IMR-90 (cell line): ENCODE data around the gene DUS3L. TPM values are rescaled to one million over a fixed set of nuclear protein-coding genes. Genes with fewer than 3 reads are reported as not detected.

Source experiments
- ATAC-seq: fragments of 200-7000 bp; cut with Tn5 transposase; 2 replicates; pipeline ENCODE4 v1.9.1; 2020; ENCODE audit warnings: low read depth, mild to moderate bottlenecking, moderate library complexity
- BruUV-seq: library from RNA; stranded (reverse); fragments of 400-500 nt; replicated peaks from 2 replicates; lab custom pipeline; 2021; lab: Mats Ljungman, UMichigan
- CTCF ChIA-PET: fragments of 300-600 bp; formaldehyde crosslinking; extraction: SDS; loops from one replicate; lab custom pipeline; 2021; ENCODE audit warnings: antibody characterized with exemption; lab: Yijun Ruan, JAX
- POLR2A ChIA-PET: fragments of 300-600 bp; sonication (Branson Sonifier 250); formaldehyde crosslinking; loops from one replicate; lab custom pipeline; 2022; ENCODE audit warnings: antibody characterized with exemption; ENCODE audit not compliant: unreplicated experiment; lab: Charles Lee
- DNase-seq: peaks from one replicate; pipeline ENCODE4 v3.0.0; 2013
- H2AFZ ChIP-seq: replicated peaks from 2 replicates; pipeline ENCODE3; 2013; ENCODE audit warnings: low read length, mild to moderate bottlenecking; ENCODE audit not compliant: poor library complexity
- H2AK5ac ChIP-seq: 2 replicates; pipeline ENCODE4 v1.6.1; 2013; ENCODE audit warnings: low read depth, low read length, inconsistent platforms
- H2AK9ac ChIP-seq: replicated peaks from 2 replicates; pipeline ENCODE3; 2013; ENCODE audit warnings: mild to moderate bottlenecking, low read depth, low read length, moderate library complexity; ENCODE audit not compliant: poor library complexity
- H2BK120ac ChIP-seq: 2 replicates; pipeline ENCODE4 v1.6.1; 2013; ENCODE audit warnings: low read depth, low read length, inconsistent platforms
- H2BK15ac ChIP-seq: 3 replicates; pipeline ENCODE4 v1.6.1; 2013; ENCODE audit warnings: low read depth, low read length, inconsistent platforms
- H2BK20ac ChIP-seq: 2 replicates; pipeline ENCODE4 v1.6.1; 2013; ENCODE audit warnings: low read depth, mild to moderate bottlenecking, inconsistent platforms, low read length, moderate library complexity
- H2BK5ac ChIP-seq: 2 replicates; pipeline ENCODE4 v1.6.1; 2013; ENCODE audit warnings: mild to moderate bottlenecking, low read depth, low read length, inconsistent platforms; ENCODE audit not compliant: poor library complexity, severe bottlenecking
- H3K14ac ChIP-seq: replicated peaks from 2 replicates; pipeline ENCODE4 v1.6.1; 2013; ENCODE audit warnings: low read depth, low read length, inconsistent platforms
- H3K18ac ChIP-seq: 2 replicates; pipeline ENCODE4 v1.6.1; 2013; ENCODE audit warnings: low read depth, low read length, control low read depth
- H3K23ac ChIP-seq: 2 replicates; pipeline ENCODE4 v1.6.1; 2013; ENCODE audit warnings: low read depth, low read length, inconsistent platforms
- H3K27ac ChIP-seq: 2 replicates; pipeline ENCODE4 v1.5.1; 2013; ENCODE audit warnings: mild to moderate bottlenecking, control low read depth, low read length; ENCODE audit not compliant: insufficient read depth
- H3K27me3 ChIP-seq: 2 replicates; pipeline ENCODE4 v1.6.1; 2013; ENCODE audit warnings: low read length; ENCODE audit not compliant: control insufficient read depth, insufficient read depth
- H3K36me3 ChIP-seq: 2 replicates; pipeline ENCODE4 v1.6.1; 2013; ENCODE audit warnings: low read length, mixed read lengths; ENCODE audit not compliant: control insufficient read depth, insufficient read depth
- H3K4ac ChIP-seq: 2 replicates; pipeline ENCODE4 v1.6.1; 2013; ENCODE audit warnings: low read depth, low read length, inconsistent platforms
- H3K4me1 ChIP-seq: 2 replicates; pipeline ENCODE4 v1.6.1; 2013; ENCODE audit warnings: low read length, mixed read lengths; ENCODE audit not compliant: control insufficient read depth, insufficient read depth
- H3K4me2 ChIP-seq: 2 replicates; pipeline ENCODE4 v1.6.1; 2013; ENCODE audit warnings: low read depth, mild to moderate bottlenecking, control low read depth, low read length, moderate library complexity
- H3K4me3 ChIP-seq: 2 replicates; pipeline ENCODE4 v1.5.1; 2013; ENCODE audit warnings: low read depth, mild to moderate bottlenecking, control low read depth, low read length, moderate library complexity; ENCODE audit not compliant: insufficient read depth
- H3K56ac ChIP-seq: 2 replicates; pipeline ENCODE4 v1.6.1; 2013; ENCODE audit warnings: low read length, inconsistent platforms; ENCODE audit not compliant: insufficient read depth; ENCODE audit errors: extremely low read depth
- H3K79me1 ChIP-seq, 2 experiments: 2 replicates each; pipeline ENCODE4 v1.6.1; 2013; ENCODE audit warnings: low read length in 2 of 2, inconsistent platforms in 1 of 2, low read depth in 1 of 2
- H3K9ac ChIP-seq: 2 replicates; pipeline ENCODE4 v1.6.1; 2013; ENCODE audit warnings: low read depth, low read length, control low read depth
- H3K9me1 ChIP-seq: 2 replicates; pipeline ENCODE4 v1.6.1; 2013; ENCODE audit warnings: low read length, inconsistent platforms; ENCODE audit not compliant: insufficient read depth
- H3K9me3 ChIP-seq: 2 replicates; pipeline ENCODE4 v1.6.1; 2013; ENCODE audit warnings: low read length; ENCODE audit not compliant: control insufficient read depth, insufficient read depth
- H4K20me1 ChIP-seq: 2 replicates; pipeline ENCODE4 v1.6.1; 2013; ENCODE audit warnings: low read length, inconsistent platforms; ENCODE audit not compliant: insufficient read depth
- H4K5ac ChIP-seq: 2 replicates; pipeline ENCODE4 v1.6.1; 2013; ENCODE audit warnings: mild to moderate bottlenecking, low read depth, low read length, control low read depth
- H4K8ac ChIP-seq, 2 experiments: 2 replicates each; pipeline ENCODE4 v1.6.1; 2013; ENCODE audit warnings: low read depth in 2 of 2, low read length in 2 of 2, control low read depth in 1 of 2, inconsistent platforms in 1 of 2
- H4K91ac ChIP-seq: 2 replicates; pipeline ENCODE4 v1.6.1; 2013; ENCODE audit warnings: low read depth, low read length, inconsistent platforms; ENCODE audit not compliant: insufficient read depth
- BHLHE40 ChIP-seq: fragments of 150-350 bp; IDR thresholded peaks from 2 replicates; pipeline ENCODE4 v1.6.1; 2016; ENCODE audit warnings: mild to moderate bottlenecking, low read depth, low read length
- CEBPB ChIP-seq: IDR thresholded peaks from 2 replicates; pipeline ENCODE4 v1.6.1; 2012; ENCODE audit warnings: low read depth, low read length, improper control_type of control experiment
- CHD1 ChIP-seq: IDR thresholded peaks from 2 replicates; pipeline ENCODE4 v1.6.1; 2012; ENCODE audit warnings: low read depth, low read length, improper control_type of control experiment
- ELK1 ChIP-seq: fragments of 150-350 bp; IDR thresholded peaks from 2 replicates; pipeline ENCODE4 v1.6.1; 2016; ENCODE audit warnings: low read depth, mild to moderate bottlenecking, low read length, moderate library complexity, borderline replicate concordance
- FOS ChIP-seq: fragments of 150-350 bp; IDR thresholded peaks from 2 replicates; pipeline ENCODE4 v1.6.1; 2016; ENCODE audit warnings: low read depth, low read length
- MAFK ChIP-seq: IDR thresholded peaks from 2 replicates; pipeline ENCODE4 v1.6.1; 2012; ENCODE audit warnings: low read depth, low read length, improper control_type of control experiment
- MAZ ChIP-seq: IDR thresholded peaks from 2 replicates; pipeline ENCODE4 v1.6.1; 2012; ENCODE audit warnings: low read depth, mild to moderate bottlenecking, low read length, improper control_type of control experiment, moderate library complexity, borderline replicate concordance
- MXI1 ChIP-seq: IDR thresholded peaks from 2 replicates; pipeline ENCODE4 v1.6.1; 2012; ENCODE audit warnings: low read depth, mild to moderate bottlenecking, low read length, moderate library complexity, borderline replicate concordance
- NFE2L2 ChIP-seq: fragments of 150-350 bp; IDR thresholded peaks from 2 replicates; pipeline ENCODE4 v1.6.1; 2016; ENCODE audit warnings: low read depth, mild to moderate bottlenecking, low read length
- POLR2A ChIP-seq: IDR thresholded peaks from 2 replicates; pipeline ENCODE4 v1.6.1; 2012; ENCODE audit warnings: mild to moderate bottlenecking, low read depth, low read length
- RAD21 ChIP-seq: IDR thresholded peaks from 2 replicates; pipeline ENCODE4 v1.6.1; 2012; ENCODE audit warnings: low read length, improper control_type of control experiment
- RCOR1 ChIP-seq: IDR thresholded peaks from 2 replicates; pipeline ENCODE4 v1.6.1; 2012; ENCODE audit warnings: mild to moderate bottlenecking, low read length, improper control_type of control experiment; ENCODE audit not compliant: insufficient replicate concordance
- RFX5 ChIP-seq: IDR thresholded peaks from 2 replicates; pipeline ENCODE4 v1.8.0; 2012; ENCODE audit warnings: low read depth, mild to moderate bottlenecking, low read length, moderate library complexity
- SMC3 ChIP-seq: fragments of 150-350 bp; IDR thresholded peaks from 2 replicates; pipeline ENCODE4 v1.6.1; 2016; ENCODE audit warnings: low read depth, mild to moderate bottlenecking, antibody characterized with exemption, low read length, moderate library complexity
- WGBS, 2 experiments: methylation state at CpG; one replicate each; pipeline versions ENCODE4 v1.1.5 to v1.1.7; 2013; ENCODE audit warnings: missing lambda C conversion rate in 2 of 2; ENCODE audit not compliant: insufficient read length in 1 of 2; ENCODE audit errors: extremely low coverage in 2 of 2; 5-methylcytosine and 5-hydroxymethylcytosine counted together
- dilution Hi-C: fragments of 300-500 bp; cut with HindIII; formaldehyde crosslinking; loops from one replicate; pipeline ENCODE4 v1.14.3; 2018; ENCODE audit warnings: low sequenced_read_pairs; ENCODE audit not compliant: unreplicated experiment
- in situ Hi-C: fragments of 300-500 bp; cut with MboI; formaldehyde crosslinking; loops from 3 replicates; pipeline ENCODE4 v1.14.3; 2019; ENCODE audit warnings: low sequenced_read_pairs, inconsistent platforms, mixed read lengths
- intact Hi-C: fragments of 100-400 bp; cut with micrococcal nuclease; formaldehyde crosslinking; loops from 2 replicates; pipeline ENCODE4 v1.10.0; 2022
- polyA plus RNA-seq, 3 experiments: library from polyadenylated mRNA; depleted of rRNA; stranded (reverse); fragments of >200 nt; gene quantifications; 2 replicates each; pipeline ENCODE4 v1.2.3, GENCODE V29; 2012; ENCODE audit warnings: low replicate concordance in 1 of 3
- total RNA-seq: library from RNA; depleted of rRNA; stranded (reverse); fragments of >200 nt; gene quantifications from 2 replicates; pipeline ENCODE4 v1.2.3, GENCODE V29; 2012
- TF ChIP-seq, protein P1 (sequence below): conservative IDR thresholded peaks from 2 replicates; pipeline ENCODE4 v1.5.1; 2012; ENCODE audit warnings: mild to moderate bottlenecking, low read depth, low read length, improper control_type of control experiment
- TF ChIP-seq, protein P2 (sequence below): fragments of 150-350 bp; IDR thresholded peaks from 2 replicates; pipeline ENCODE4 v1.6.1; 2017; ENCODE audit warnings: mild to moderate bottlenecking, antibody characterized with exemption, low read length, low read depth

The DUS3L gene
- total and polyA plus RNA-seq, 2 of the 4 experiments (the other 2 are of a cell fraction), result 12.4 to 21.3 TPM

GRCh38 chr19:5762608-5763217, 28.2 kb downstream of the DUS3L start:
- ChIA-PET POLR2A (no interaction called here), CTCF (no interaction called here)
- Histone ChIP-seq H2BK5ac (peak overlapping the region; percentile 50), H3K18ac (no peak overlapping the region), H4K91ac (no peak overlapping the region), H2BK15ac (no peak overlapping the region), H3K4me2 (no peak overlapping the region), H4K8ac (no peak overlapping the region), H2AFZ (no peak overlapping the region), H2BK120ac (no peak overlapping the region), H3K79me1 (no peaks in the 10 kb centered on the region), H3K4me1 (no peaks in the 10 kb centered on the region), H2AK9ac (no peak overlapping the region), H3K4me3 (no peak overlapping the region), H3K27me3 (no peaks in the 10 kb centered on the region), H3K23ac (no peak overlapping the region), H4K5ac (no peak overlapping the region), H3K14ac (no peak overlapping the region), H3K9me1 (no peaks in the 10 kb centered on the region), H3K9me3 (0 out of 2 replicates have a peak, but pooled peaks cover 3% of the 10 kb centered on the region), H3K4ac (no peak overlapping the region), H3K9ac (no peak overlapping the region), H3K36me3 (no peaks in the 10 kb centered on the region), H3K56ac (no peak overlapping the region), H2AK5ac (no peak overlapping the region), H3K27ac (no peak overlapping the region), H4K20me1 (no peaks in the 10 kb centered on the region), H2BK20ac (no peak overlapping the region)
- in situ Hi-C loops (no loop called here), dilution Hi-C loops (no loop called here), intact Hi-C loops (no loop called here)
- WGBS, 2 experiments, result 91 to 100% methylated on average over 1 to 3 of the region's 5 CpGs
- TF ChIP-seq POLR2A (no peak), RCOR1 (no peak), BHLHE40 (no peak), MAZ (no peak), MXI1 (no peak), MAFK (no peak), SMC3 (no peak), CEBPB (no peak), FOS (no peak), RFX5 (no peak), CHD1 (no peak), RAD21 (no peak), ELK1 (no peak), NFE2L2 (no peak)
- TF ChIP-seq, protein P1, sequence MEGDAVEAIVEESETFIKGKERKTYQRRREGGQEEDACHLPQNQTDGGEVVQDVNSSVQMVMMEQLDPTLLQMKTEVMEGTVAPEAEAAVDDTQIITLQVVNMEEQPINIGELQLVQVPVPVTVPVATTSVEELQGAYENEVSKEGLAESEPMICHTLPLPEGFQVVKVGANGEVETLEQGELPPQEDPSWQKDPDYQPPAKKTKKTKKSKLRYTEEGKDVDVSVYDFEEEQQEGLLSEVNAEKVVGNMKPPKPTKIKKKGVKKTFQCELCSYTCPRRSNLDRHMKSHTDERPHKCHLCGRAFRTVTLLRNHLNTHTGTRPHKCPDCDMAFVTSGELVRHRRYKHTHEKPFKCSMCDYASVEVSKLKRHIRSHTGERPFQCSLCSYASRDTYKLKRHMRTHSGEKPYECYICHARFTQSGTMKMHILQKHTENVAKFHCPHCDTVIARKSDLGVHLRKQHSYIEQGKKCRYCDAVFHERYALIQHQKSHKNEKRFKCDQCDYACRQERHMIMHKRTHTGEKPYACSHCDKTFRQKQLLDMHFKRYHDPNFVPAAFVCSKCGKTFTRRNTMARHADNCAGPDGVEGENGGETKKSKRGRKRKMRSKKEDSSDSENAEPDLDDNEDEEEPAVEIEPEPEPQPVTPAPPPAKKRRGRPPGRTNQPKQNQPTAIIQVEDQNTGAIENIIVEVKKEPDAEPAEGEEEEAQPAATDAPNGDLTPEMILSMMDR, result no peak
- TF ChIP-seq, protein P2, sequence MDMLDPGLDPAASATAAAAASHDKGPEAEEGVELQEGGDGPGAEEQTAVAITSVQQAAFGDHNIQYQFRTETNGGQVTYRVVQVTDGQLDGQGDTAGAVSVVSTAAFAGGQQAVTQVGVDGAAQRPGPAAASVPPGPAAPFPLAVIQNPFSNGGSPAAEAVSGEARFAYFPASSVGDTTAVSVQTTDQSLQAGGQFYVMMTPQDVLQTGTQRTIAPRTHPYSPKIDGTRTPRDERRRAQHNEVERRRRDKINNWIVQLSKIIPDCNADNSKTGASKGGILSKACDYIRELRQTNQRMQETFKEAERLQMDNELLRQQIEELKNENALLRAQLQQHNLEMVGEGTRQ, result no peak
- no TSS peak for BruUV-seq
- ATAC-seq, result no peak
- DNase-seq, result no peak
